ENCODE results near the gene ZCCHC9.

DNA sequence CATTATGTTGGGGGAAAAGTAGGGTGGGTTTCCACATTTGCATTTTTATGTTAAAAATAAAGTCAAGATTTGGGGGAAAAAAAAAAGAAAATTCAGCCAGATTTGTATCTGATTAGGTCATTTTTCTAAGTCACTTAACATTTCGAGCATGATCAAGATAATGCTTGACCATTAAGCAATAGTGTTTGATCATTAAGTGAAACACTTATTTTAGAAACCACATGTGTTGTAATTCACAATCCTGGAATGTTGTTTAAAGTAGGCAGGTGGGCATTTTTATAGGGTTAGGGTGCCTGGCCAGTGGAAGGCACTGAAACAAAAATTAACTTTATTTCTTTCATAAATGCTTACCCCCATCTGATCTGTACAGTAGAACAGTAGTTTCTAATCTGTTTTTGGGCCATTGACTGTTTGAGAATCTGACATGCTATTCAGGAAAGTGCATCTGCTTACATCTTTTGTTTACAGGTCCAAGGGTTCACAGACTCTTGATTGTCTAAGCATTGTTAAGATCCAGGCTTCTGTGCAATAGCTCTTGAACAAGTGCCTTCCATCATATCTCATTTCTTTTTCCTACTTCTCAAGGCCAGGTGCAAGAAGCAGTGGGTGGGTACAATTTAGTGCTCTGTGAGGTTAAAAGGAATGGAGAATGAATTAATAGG lies 9.1 kb downstream of the ZCCHC9 start:
- TF ChIP-seq, protein P1, sequence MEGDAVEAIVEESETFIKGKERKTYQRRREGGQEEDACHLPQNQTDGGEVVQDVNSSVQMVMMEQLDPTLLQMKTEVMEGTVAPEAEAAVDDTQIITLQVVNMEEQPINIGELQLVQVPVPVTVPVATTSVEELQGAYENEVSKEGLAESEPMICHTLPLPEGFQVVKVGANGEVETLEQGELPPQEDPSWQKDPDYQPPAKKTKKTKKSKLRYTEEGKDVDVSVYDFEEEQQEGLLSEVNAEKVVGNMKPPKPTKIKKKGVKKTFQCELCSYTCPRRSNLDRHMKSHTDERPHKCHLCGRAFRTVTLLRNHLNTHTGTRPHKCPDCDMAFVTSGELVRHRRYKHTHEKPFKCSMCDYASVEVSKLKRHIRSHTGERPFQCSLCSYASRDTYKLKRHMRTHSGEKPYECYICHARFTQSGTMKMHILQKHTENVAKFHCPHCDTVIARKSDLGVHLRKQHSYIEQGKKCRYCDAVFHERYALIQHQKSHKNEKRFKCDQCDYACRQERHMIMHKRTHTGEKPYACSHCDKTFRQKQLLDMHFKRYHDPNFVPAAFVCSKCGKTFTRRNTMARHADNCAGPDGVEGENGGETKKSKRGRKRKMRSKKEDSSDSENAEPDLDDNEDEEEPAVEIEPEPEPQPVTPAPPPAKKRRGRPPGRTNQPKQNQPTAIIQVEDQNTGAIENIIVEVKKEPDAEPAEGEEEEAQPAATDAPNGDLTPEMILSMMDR (conservative IDR thresholded peaks at IDR 0.05; ENCODE audit: low read length), result no peak
- no peak for TF ChIP-seq EZH2phosphoT487 (IDR thresholded peaks at IDR 0.05; ENCODE audit: borderline replicate concordance)

All from Loucy (cell line).